Measurements from ENCODE around the gene POLE4. TPM values are rescaled to one million over a fixed set of nuclear protein-coding genes. Genes with fewer than 3 reads are reported as not detected.

Gene POLE4
- total and polyA plus RNA-seq, 9 of the 15 experiments (the other 6 are each of a cell fraction or from before 2014, with no cell fraction given) = 25.7 to 73.7 (median 57.3) TPM

- TF ChIP-seq, protein P1, sequence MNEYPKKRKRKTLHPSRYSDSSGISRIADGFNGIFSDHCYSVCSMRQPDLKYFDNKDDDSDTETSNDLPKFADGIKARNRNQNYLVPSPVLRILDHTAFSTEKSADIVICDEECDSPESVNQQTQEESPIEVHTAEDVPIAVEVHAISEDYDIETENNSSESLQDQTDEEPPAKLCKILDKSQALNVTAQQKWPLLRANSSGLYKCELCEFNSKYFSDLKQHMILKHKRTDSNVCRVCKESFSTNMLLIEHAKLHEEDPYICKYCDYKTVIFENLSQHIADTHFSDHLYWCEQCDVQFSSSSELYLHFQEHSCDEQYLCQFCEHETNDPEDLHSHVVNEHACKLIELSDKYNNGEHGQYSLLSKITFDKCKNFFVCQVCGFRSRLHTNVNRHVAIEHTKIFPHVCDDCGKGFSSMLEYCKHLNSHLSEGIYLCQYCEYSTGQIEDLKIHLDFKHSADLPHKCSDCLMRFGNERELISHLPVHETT (CRISPR knock-in tag; conservative IDR thresholded peaks at IDR 0.05 in 1 of 2, IDR thresholded peaks at IDR 0.05 in 1 of 2) = no peak
These were observed 27.7 kb downstream of the POLE4 start (continued) for GRCh38 chr2:74985978-74986609.

GRCh38 chr2:74991977-74992376, 33.5 kb downstream of the POLE4 start:
- Histone ChIP-seq H4K20me1 (replicated peaks; ENCODE audit: control insufficient read depth, insufficient read depth, low read length) (no peaks in the 10 kb centered on the region), H3K36me3 (ENCODE audit: control insufficient read depth, insufficient read depth, low read length) (no peaks in the 10 kb centered on the region), H3K4me2 (ENCODE audit: insufficient read depth, low read length) (peak overlapping the region; percentile 43), H3K4me3 (no peak overlapping the region), H2AFZ (ENCODE audit: low read depth, low read length) (peak overlapping the region; percentile 46; the same call in 1 of the 2 replicates), H3K9ac (ENCODE audit: insufficient read depth in 1 of 2, low read depth in 2 of 2, low read length in 2 of 2) (no peak overlapping the region), H3K9me1 (ENCODE audit: control insufficient read depth, insufficient read depth, low read length) (no peaks in the 10 kb centered on the region), H3K27ac (ENCODE audit: extremely low read depth, low read depth, low read length) (no peak overlapping the region), H3K9me3 (replicated peaks; ENCODE audit: control insufficient read depth, insufficient read depth, low read depth, low read length) (no peaks in the 10 kb centered on the region), H3K4me1 (replicated peaks in 1 of 2; ENCODE audit: control insufficient read depth in 2 of 2, insufficient read depth in 2 of 2, low read length in 2 of 2) (no peaks in the 10 kb centered on the region; a peak in 2 of 5 replicates), H3K79me2 (ENCODE audit: control insufficient read depth, insufficient read depth, low read length) (no peaks in the 10 kb centered on the region), H3K27me3 (ENCODE audit: control insufficient read depth in 2 of 2, insufficient read depth in 2 of 2, low read length in 2 of 2) (no peaks in the 10 kb centered on the region; a peak in 1 of 5 replicates)
- ATAC-seq = peak; percentile 75
- POLR2A ChIA-PET = interaction anchor here (0.5 to 0.6 kb wide), 2 partner anchors 9 to 295 kb away, joined by 3 to 4 read pairs; no protein-coding TSS in a partner anchor
- CTCF ChIA-PET (ENCODE audit: low intra/inter-chr PET ratio) = no interaction called here
- no TSS peak for BruUV-seq (replicated peaks)
- intact Hi-C loops (cut with micrococcal nuclease) = no loop called here
- FAIRE-seq = no peak
- in situ Hi-C loops (cut with MboI) = no loop called here
- 10% methylated on average over 4 of the region's 4 CpGs for WGBS (ENCODE audit: insufficient coverage, low coverage, missing lambda C conversion rate)
- peak in 1 of 4 experiments; percentile 8 for DNase-seq (ENCODE audit: extremely low read depth in 1 of 4, low spot score in 3 of 4)
- no peak for TF ChIP-seq SMAD2 (IDR thresholded peaks at IDR 0.05; ENCODE audit: low read depth, low read length)
- TF ChIP-seq MLLT1 (IDR thresholded peaks at IDR 0.05) = 0 out of 4 replicates have a peak, but pooled peaks of 1 of the 2 experiments have one; percentile 49
- TF ChIP-seq CREM (IDR thresholded peaks at IDR 0.05; ENCODE audit: low read depth) = 0 out of 2 replicates have a peak, but pooled peaks have one; percentile 42
- TF ChIP-seq MTA3 (IDR thresholded peaks at IDR 0.05; ENCODE audit: borderline replicate concordance) = no peak
- TF ChIP-seq ZNF263 (CRISPR knock-in tag; IDR thresholded peaks at IDR 0.05; ENCODE audit: borderline replicate concordance) = no peak
- TF ChIP-seq NFATC3 (IDR thresholded peaks at IDR 0.05) = no peak
- TF ChIP-seq JUN (IDR thresholded peaks at IDR 0.05; ENCODE audit: borderline replicate concordance, low read depth, low read length) = no peak
- no peak for TF ChIP-seq JUN (CRISPR knock-in tag; IDR thresholded peaks at IDR 0.05; ENCODE audit: borderline replicate concordance)
- TF ChIP-seq, protein P2, sequence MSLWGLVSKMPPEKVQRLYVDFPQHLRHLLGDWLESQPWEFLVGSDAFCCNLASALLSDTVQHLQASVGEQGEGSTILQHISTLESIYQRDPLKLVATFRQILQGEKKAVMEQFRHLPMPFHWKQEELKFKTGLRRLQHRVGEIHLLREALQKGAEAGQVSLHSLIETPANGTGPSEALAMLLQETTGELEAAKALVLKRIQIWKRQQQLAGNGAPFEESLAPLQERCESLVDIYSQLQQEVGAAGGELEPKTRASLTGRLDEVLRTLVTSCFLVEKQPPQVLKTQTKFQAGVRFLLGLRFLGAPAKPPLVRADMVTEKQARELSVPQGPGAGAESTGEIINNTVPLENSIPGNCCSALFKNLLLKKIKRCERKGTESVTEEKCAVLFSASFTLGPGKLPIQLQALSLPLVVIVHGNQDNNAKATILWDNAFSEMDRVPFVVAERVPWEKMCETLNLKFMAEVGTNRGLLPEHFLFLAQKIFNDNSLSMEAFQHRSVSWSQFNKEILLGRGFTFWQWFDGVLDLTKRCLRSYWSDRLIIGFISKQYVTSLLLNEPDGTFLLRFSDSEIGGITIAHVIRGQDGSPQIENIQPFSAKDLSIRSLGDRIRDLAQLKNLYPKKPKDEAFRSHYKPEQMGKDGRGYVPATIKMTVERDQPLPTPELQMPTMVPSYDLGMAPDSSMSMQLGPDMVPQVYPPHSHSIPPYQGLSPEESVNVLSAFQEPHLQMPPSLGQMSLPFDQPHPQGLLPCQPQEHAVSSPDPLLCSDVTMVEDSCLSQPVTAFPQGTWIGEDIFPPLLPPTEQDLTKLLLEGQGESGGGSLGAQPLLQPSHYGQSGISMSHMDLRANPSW (CRISPR knock-in tag; IDR thresholded peaks at IDR 0.05) = no peak
- TF ChIP-seq RFX1 (IDR thresholded peaks at IDR 0.05) = peak; percentile 54
- TF ChIP-seq PRPF4 (IDR thresholded peaks at IDR 0.05; ENCODE audit: insufficient read depth, low read depth, low read length, poor library complexity, severe bottlenecking) = no peak
- no peak for TF ChIP-seq PHF8 (IDR thresholded peaks at IDR 0.05; ENCODE audit: borderline replicate concordance, low read length)
- TF ChIP-seq POLR2AphosphoS5 (IDR thresholded peaks at IDR 0.05; ENCODE audit: control insufficient read depth, insufficient read depth, low read depth, low read length) = peak; percentile 42; the same call in 1 of the 2 replicates

All from K562 (cell line).